B cell (primary cell): Measurements from ENCODE around the gene SYT17.

Experiments
- EZH2 ChIP-seq: IDR thresholded peaks from 2 replicates; pipeline ENCODE4 v1.6.1; 2012; ENCODE audit warnings: borderline replicate concordance, low read depth, mild to moderate bottlenecking, moderate library complexity, low read length; ENCODE audit not compliant: insufficient read depth, poor library complexity, severe bottlenecking
- TF ChIP-seq, protein P1 (sequence below): fragments of 200-600 bp; IDR thresholded peaks from one replicate; pipeline ENCODE4 v1.8.0; 2022; ENCODE audit warnings: antibody characterized with exemption, mild to moderate bottlenecking

- TF ChIP-seq, protein P1, sequence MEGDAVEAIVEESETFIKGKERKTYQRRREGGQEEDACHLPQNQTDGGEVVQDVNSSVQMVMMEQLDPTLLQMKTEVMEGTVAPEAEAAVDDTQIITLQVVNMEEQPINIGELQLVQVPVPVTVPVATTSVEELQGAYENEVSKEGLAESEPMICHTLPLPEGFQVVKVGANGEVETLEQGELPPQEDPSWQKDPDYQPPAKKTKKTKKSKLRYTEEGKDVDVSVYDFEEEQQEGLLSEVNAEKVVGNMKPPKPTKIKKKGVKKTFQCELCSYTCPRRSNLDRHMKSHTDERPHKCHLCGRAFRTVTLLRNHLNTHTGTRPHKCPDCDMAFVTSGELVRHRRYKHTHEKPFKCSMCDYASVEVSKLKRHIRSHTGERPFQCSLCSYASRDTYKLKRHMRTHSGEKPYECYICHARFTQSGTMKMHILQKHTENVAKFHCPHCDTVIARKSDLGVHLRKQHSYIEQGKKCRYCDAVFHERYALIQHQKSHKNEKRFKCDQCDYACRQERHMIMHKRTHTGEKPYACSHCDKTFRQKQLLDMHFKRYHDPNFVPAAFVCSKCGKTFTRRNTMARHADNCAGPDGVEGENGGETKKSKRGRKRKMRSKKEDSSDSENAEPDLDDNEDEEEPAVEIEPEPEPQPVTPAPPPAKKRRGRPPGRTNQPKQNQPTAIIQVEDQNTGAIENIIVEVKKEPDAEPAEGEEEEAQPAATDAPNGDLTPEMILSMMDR = no peak
- TF ChIP-seq EZH2 = no peak
These were observed 106.2 kb downstream of the SYT17 start for GRCh38 chr16:19274165-19274797.
